Osteocyte (in vitro differentiated cells): Measurements from ENCODE around the gene SNX20. TPM values are rescaled to one million over a fixed set of nuclear protein-coding genes. Genes with fewer than 3 reads are reported as not detected.

Experiments used
- DNase-seq: peaks from one replicate; pipeline ENCODE4 v3.0.0; 2021; ENCODE audit warnings: mixed read lengths; ENCODE audit not compliant: unreplicated experiment; ENCODE audit errors: extremely low spot score
- H3K27ac Mint-ChIP-seq: one replicate; pipeline ENCODE4 v1.8.0; 2021; ENCODE audit warnings: mild to moderate bottlenecking, mixed read lengths; ENCODE audit not compliant: unreplicated experiment
- H3K27me3 Mint-ChIP-seq: one replicate; pipeline ENCODE4 v1.8.0; 2021; ENCODE audit warnings: mixed read lengths; ENCODE audit not compliant: unreplicated experiment
- H3K36me3 Mint-ChIP-seq: one replicate; pipeline ENCODE4 v1.8.0; 2021; ENCODE audit warnings: mixed read lengths; ENCODE audit not compliant: unreplicated experiment
- H3K4me1 Mint-ChIP-seq: one replicate; pipeline ENCODE4 v1.8.0; 2021; ENCODE audit warnings: mixed read lengths; ENCODE audit not compliant: unreplicated experiment
- H3K4me3 Mint-ChIP-seq: one replicate; pipeline ENCODE4 v1.8.0; 2021; ENCODE audit warnings: mild to moderate bottlenecking, moderate library complexity, mixed read lengths; ENCODE audit not compliant: unreplicated experiment
- H3K9me3 Mint-ChIP-seq: one replicate; pipeline ENCODE4 v1.8.0; 2021; ENCODE audit warnings: mixed read lengths; ENCODE audit not compliant: unreplicated experiment
- CTCF ChIP-seq: fragments of 200-600 bp; sonication (generic); IDR thresholded peaks from 2 replicates; pipeline ENCODE4 v1.5.0; 2021; ENCODE audit warnings: antibody characterized with exemption, mild to moderate bottlenecking, moderate library complexity
- total RNA-seq: library from RNA; stranded (reverse); gene quantifications from 2 replicates; pipeline ENCODE4 v1.2.1, GENCODE V29; 2021

Gene SNX20
- total RNA-seq, 1 donor from 2014 or later: not detected

DNA sequence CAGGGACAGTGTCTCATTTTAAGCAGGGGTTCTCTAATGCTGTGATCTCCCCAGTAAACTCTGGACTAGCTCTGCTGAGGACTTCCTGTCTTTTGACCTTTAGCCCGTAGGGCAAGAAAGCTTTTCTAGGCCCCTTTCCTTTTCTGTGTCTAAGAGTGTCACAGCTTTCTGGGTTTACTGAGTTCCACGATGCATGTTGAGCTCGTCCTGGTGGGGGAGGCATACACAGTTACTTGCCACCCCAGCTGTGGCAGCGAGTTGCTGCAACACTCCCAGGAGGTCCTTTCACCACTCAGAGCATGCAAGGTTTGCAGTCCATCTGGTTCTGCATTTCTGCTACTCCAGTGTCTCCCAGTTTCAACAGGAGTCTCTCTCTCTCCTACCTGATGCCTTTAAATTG lies 36.0 kb upstream of the SNX20 start:
- no peaks in the 10 kb centered on the region for H3K36me3 Mint-ChIP-seq
- H3K9me3 Mint-ChIP-seq: no peaks in the 10 kb centered on the region
- no peak for TF ChIP-seq CTCF
- DNase-seq: no peak
- H3K27ac Mint-ChIP-seq: no peak overlapping the region
- no peak overlapping the region for H3K4me3 Mint-ChIP-seq
- peaks cover 5% of the 10 kb centered on the region for H3K27me3 Mint-ChIP-seq
- H3K4me1 Mint-ChIP-seq: no peaks in the 10 kb centered on the region

DNA sequence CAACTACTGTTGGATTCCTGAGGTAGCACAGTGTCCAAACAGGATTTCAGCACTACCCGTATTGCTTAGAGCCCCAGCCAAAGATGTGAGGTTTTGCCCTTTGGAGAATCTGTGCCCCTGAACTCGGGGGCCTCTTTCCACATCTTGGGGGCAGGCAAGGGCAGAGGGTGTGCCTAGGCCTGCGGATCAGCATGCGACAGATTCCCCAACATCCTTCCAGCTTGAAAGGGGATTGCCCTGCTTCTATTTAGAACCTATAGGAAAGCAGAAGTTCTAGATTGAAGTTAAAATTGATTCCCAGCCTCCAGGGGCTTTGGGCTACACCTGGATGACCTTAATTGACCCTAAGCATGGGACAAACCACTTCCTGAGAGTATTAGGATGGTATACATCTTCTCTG lies 31.8 kb upstream of the SNX20 start:
- no peak overlapping the region for H3K27ac Mint-ChIP-seq
- TF ChIP-seq CTCF: no peak
- no peak overlapping the region for H3K4me3 Mint-ChIP-seq
- no peaks in the 10 kb centered on the region for H3K4me1 Mint-ChIP-seq
- H3K27me3 Mint-ChIP-seq: peaks cover 2% of the 10 kb centered on the region
- no peaks in the 10 kb centered on the region for H3K9me3 Mint-ChIP-seq
- H3K36me3 Mint-ChIP-seq: no peaks in the 10 kb centered on the region
- no peak for DNase-seq

- Mint-ChIP-seq H3K4me3 (no peak overlapping the region), H3K36me3 (no peaks in the 10 kb centered on the region), H3K27ac (no peak overlapping the region), H3K4me1 (no peaks in the 10 kb centered on the region), H3K9me3 (no peaks in the 10 kb centered on the region), H3K27me3 (peaks cover 2% of the 10 kb centered on the region)
- TF ChIP-seq CTCF: no peak
- DNase-seq: no peak
Observed at GRCh38 chr16:50712560-50712898, 31.4 kb upstream of the SNX20 start.

DNA sequence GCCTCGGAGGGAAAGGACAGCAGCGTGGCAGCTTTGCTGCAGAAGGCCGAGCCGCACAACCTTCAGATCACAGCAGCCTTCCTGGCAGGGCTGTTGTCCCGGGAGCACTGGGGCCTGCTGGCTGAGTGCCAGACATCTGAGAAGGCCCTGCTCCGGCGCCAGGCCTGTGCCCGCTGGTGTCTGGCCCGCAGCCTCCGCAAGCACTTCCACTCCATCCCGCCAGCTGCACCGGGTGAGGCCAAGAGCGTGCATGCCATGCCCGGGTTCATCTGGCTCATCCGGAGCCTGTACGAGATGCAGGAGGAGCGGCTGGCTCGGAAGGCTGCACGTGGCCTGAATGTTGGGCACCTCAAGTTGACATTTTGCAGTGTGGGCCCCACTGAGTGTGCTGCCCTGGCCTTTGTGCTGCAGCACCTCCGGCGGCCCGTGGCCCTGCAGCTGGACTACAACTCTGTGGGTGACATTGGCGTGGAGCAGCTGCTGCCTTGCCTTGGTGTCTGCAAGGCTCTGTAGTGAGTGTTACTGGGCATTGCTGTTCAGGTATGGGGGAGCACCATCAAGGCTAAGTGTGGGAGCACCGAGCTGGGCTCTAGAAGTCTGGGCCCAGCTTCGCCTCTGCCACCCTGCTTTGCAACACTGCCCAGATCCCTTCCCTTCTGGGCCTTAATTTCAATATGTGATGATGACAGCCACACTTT lies 30.9 kb upstream of the SNX20 start:
- no peak for DNase-seq
- Mint-ChIP-seq H3K36me3 (no peaks in the 10 kb centered on the region), H3K4me3 (no peak overlapping the region), H3K9me3 (no peaks in the 10 kb centered on the region), H3K27ac (no peak overlapping the region), H3K4me1 (no peaks in the 10 kb centered on the region), H3K27me3 (no peaks in the 10 kb centered on the region)
- TF ChIP-seq CTCF: no peak

- H3K9me3 Mint-ChIP-seq: no peaks in the 10 kb centered on the region
- H3K27ac Mint-ChIP-seq: no peak overlapping the region
- no peak overlapping the region for H3K4me3 Mint-ChIP-seq
Observed at GRCh38 chr16:50711040-50711439, 29.9 kb upstream of the SNX20 start.

More at GRCh38 chr16:50711040-50711439, 29.9 kb upstream of the SNX20 start:
- Mint-ChIP-seq H3K36me3 (no peaks in the 10 kb centered on the region), H3K27me3 (no peaks in the 10 kb centered on the region), H3K4me1 (no peaks in the 10 kb centered on the region)
- DNase-seq: no peak
- TF ChIP-seq CTCF: no peak
